Measurements from ENCODE around the gene OPN4.

The OPN4 gene

DNA sequence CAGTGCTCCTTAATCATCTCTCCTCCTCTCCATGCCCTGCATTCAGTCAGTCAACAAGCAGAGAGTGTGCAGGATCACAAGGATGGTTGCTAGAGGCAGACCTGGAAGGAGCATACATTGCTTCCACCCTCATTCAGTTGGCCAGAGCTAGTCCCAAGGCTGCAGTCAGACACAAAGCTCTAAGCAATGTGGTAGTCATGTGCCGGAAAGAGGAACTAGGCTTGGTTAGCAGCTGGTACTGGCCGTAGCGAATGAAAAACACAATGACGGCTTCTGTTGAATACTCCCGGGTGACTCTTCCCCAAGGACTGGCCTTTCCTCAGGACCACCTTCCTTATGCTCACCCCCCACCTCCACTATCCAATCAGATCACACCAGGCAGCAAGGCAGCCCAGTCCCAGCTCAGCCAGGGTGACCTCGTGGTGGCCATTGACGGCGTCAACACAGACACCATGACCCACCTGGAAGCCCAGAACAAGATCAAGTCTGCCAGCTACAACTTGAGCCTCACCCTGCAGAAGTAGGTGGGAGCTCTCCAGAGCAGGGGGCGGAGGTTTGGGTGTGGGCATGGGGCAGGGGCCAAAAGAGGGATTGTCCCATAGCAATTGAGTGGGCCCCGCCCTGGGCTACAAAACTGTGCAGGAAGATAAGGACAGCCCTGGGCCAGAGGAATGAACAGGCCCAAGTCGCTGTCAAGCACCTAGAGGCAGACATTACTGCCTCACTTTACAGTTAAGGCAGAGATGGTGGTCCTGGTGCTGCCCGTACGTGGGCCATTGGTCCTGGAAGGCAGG lies 24.8 kb downstream of the OPN4 start:
- no peak for DNase-seq (ENCODE audit: low read depth in 2 of 2)

GRCh38 chr10:86681047-86681446 lies 26.7 kb downstream of the OPN4 start:
- no peak for DNase-seq (ENCODE audit: low read depth in 2 of 2)

DNA sequence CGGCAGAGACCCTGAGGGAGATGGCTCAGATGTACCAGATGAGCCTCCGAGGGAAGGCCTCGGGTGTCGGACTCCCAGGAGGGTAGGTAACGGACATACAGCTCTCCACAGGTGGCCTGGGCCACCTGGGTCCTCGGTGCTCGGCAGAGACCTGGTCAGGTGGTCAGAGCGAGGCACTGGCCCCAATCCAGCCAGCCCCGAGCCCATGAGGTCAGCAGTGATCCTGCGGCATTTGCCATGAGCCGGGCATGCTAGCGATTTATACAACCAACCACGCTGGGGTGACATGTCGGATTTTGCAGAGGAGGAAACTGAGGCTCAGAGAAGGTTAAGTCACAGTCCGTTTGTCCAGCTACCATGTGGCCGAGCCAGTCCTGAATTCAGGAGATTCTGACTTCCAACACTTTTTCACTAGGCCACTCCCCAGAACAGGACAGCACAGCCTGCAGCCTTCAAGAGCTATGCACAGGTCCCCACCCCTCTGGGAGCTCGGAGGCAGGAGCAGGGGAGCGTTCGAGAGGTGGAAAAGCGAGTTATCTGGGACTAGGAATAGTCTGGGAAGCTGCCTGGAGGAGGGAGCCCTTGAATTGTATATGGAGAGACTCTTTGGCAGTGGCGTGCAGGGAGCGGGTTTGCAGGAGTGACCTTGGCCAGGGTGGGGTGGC lies 27.5 kb downstream of the OPN4 start:
- DNase-seq (ENCODE audit: low read depth in 2 of 2) = no peak

GRCh38 chr10:86682675-86683074 lies 28.3 kb downstream of the OPN4 start:
- no peak for DNase-seq (ENCODE audit: low read depth in 2 of 2)

GRCh38 chr10:86684331-86685097 lies 30.2 kb downstream of the OPN4 start:
- no peak for DNase-seq (ENCODE audit: low read depth in 2 of 2)

- DNase-seq (ENCODE audit: low read depth in 2 of 2) = no peak
Measured at GRCh38 chr10:86685416-86685815, 31.1 kb downstream of the OPN4 start.

DNA sequence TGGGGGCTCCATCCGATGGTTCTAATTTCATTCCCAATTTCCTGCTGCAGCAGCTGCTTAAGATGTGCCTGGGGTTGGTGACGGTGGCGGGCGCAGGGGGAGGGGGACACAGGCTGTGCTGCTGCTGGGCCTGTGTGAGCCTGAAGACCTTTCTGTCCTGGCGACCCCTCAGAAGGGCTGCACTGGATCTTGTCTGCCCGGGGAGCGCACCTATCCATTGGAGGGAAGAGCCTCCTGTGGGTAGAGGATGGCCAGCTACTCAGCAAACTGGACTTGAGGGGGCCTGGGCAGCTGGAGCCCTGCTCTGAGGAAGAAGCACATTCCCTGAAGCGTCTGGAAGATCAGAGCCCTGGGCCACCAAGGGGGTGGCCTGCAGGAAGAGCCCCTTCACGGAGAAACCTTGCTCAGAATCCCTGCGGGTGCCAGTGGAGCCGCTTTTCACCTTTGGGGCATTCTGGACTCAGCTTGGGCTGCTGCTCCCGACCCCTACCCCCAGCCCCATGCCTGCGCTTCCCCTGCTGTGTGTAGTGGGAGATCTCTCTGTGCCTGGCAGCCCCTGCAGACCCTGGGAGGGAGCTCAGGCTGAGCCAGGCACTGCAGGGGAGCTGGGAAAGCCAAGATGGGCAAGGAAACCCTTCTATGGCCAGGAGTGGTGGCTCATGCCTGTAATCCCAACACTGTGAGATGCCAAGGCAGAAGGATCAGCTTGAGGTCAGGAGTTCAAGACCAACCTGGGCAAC lies 31.7 kb downstream of the OPN4 start:
- no peak for DNase-seq (ENCODE audit: low read depth in 2 of 2)

GRCh38 chr10:86686972-86687371 lies 32.6 kb downstream of the OPN4 start:
- DNase-seq (ENCODE audit: low read depth in 2 of 2) = no peak

GRCh38 chr10:86687750-86688149 lies 33.4 kb downstream of the OPN4 start:
- DNase-seq (ENCODE audit: low read depth in 2 of 2) = peak; percentile 76 to 81

DNA sequence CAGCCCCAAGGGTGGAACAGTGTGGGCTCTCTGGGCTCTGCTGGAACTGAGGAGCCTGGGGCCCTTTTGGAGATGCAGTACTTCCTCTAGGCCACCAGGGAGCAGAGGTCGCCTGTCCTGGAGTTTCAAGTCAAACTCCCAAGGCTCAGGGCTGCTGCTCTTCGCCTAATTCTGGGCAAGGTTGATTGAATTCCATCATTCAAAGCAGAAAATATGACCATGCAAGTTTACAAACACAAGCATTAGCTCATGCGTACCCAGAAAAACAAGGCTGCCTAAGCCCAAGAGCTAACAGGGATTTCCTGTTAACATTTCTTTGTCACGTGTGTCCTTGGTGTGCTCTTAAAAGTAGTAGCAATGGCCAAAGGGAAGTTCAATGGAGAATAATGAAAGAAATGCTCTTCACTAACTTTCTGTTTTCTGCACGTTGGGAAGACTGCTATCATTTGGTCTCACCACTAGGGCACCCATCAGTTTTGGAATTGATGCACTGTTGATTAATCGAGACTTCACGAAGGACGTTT lies 34.1 kb downstream of the OPN4 start:
- DNase-seq (ENCODE audit: low read depth in 2 of 2) = peak; percentile 28 to 37

GRCh38 chr10:86689146-86689545 lies 34.8 kb downstream of the OPN4 start:
- no peak for DNase-seq (ENCODE audit: low read depth in 2 of 2)

- DNase-seq (ENCODE audit: low read depth in 2 of 2) = no peak
Measured at GRCh38 chr10:86690231-86690630, 35.9 kb downstream of the OPN4 start.

DNA sequence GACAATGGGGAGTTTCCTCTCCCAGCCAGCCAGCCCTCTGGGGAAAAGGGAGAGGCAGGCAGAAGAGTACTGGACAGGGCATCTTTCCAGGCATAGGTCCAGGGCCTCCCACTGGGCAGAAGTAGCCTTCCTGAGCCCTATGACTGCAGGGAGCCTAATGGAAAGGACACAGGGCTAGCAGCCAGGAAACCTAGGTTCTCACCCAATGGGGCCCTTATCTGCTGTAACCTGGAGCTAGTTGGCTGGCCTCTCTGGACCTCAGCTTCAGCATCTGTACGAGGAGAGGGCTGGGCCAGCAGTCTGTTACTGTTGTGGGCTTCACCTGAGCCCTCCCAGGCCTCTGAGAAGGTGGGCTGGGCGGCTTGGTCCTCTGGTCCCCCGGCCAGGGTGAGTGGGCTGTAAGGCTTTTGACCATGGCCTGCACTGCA lies 36.3 kb downstream of the OPN4 start:
- no peak for DNase-seq (ENCODE audit: low read depth in 2 of 2)

DNA sequence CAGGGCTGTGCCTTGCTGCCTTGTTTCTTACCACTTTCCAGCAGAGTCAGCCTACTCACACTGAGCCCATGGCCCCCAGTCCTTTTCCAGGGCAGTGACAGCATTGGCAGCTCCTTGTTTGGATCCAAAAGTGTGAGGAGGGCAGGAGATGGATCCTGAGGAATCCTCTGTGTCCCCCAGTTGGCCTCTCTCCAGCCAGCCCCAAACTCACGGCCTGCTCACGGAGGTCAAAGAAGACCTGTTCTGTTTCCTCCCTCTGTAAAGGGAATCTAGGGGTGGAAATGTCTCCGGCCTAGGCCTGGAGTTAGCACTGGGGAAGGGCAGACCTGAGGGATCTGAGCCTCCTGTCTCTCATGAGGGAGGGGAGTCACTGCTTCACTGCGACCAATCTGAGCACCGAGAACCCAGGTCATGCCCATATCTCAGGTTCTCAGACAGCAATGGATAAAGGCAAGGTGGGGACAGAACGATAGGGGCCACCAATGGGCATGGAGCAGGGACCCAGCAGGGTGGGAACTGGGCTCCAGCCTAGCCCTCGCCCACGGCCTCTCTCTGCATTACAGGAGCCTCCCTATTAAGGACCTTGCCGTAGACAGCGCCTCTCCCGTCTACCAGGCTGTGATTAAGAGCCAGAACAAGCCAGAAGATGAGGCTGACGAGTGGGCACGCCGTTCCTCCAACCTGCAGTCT lies 37.1 kb downstream of the OPN4 start:
- DNase-seq (ENCODE audit: low read depth in 2 of 2) = no peak

DNA sequence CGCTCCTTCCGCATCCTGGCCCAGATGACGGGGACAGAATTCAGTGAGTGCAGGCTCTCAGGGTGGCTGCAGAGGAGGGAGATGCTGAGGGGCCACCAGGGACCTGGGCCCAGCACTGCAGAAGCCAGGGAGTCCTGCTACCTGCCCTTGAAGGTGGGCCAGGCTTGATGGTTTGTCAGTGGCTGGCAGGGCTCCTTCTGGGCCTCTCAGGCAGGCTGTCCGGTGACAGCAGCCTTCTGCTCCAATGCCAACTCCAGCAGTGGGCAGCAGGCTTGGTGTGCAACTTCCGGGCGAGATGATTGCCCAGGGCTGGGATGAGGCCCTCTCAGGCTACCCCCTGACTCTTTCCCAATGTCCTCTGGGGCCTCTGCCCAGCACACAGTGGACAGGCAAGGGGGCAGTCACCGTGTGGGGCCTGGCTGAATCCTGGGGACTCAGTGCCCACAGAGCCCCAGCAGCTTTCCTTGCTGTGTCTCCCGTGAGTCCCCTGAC lies 37.7 kb downstream of the OPN4 start:
- no peak for DNase-seq (ENCODE audit: low read depth in 2 of 2)

DNA sequence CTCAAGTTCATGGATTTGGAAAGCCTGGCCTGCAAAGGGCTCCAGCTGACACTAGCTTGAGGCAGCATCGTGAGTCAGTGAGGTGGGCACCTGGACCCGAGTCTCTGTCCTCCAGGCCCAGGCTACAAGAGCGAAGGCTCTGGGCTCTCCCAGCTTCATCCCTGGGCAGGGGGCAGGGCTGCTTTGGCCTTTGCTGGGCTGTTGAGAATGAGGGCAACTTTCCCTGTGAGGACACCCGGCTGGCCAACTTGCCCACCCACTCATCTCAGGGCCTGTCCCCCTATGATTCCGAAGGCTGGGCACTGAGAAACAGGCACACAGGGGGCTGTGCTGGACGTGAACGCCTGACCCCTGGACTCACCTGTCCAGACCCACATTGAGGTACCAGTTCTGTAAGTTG lies 38.3 kb downstream of the OPN4 start:
- DNase-seq (ENCODE audit: low read depth in 2 of 2) = no peak

GRCh38 chr10:86693275-86693674 lies 38.9 kb downstream of the OPN4 start:
- no peak for DNase-seq (ENCODE audit: low read depth in 2 of 2)

- DNase-seq (ENCODE audit: low read depth in 2 of 2) = peak; percentile 36 to 41
Measured at GRCh38 chr10:86693721-86694369, 39.5 kb downstream of the OPN4 start.

- no peak for DNase-seq (ENCODE audit: low read depth in 2 of 2)
Measured at GRCh38 chr10:86698207-86698940, 44.0 kb downstream of the OPN4 start.

DNA sequence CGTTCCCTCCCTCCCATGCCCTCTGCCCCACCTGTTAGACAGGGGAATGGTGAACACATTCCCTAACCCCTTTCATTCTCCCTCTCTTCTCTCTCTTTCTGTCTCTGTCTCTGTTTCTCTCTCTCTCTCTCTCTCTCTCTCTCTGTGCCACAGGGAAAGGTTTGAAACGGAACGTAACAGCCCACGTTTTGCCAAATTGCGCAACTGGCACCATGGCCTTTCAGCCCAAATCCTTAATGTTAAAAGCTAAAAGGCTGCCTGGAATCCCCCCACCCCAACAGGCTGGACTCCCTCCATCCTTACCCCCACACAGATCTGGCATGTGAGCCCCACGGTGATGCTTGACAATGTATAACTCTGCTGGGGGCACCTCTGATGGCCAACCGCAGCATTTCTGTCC lies 44.8 kb downstream of the OPN4 start:
- no peak for DNase-seq (ENCODE audit: low read depth in 2 of 2)

Measured in fibroblast of skin of left quadriceps (primary cell).